D721Med (cell line): ENCODE data around the gene LGALS9B.
"Not testable (repeated sequence)": the region's sequence is repeated elsewhere in the genome, so short reads cannot be mapped to it uniquely, and the experiment has no call there.

ENCODE experiments used
- DNase-seq: peaks from one replicate; pipeline ENCODE4 v3.0.0; 2011; ENCODE audit warnings: low spot score; ENCODE audit not compliant: insufficient read length
- FAIRE-seq: peaks from 2 replicates; lab custom pipeline; 2011; peaks lifted over from hg19 to GRCh38; lab: Jason Lieb, UNC

The LGALS9B gene

DNA sequence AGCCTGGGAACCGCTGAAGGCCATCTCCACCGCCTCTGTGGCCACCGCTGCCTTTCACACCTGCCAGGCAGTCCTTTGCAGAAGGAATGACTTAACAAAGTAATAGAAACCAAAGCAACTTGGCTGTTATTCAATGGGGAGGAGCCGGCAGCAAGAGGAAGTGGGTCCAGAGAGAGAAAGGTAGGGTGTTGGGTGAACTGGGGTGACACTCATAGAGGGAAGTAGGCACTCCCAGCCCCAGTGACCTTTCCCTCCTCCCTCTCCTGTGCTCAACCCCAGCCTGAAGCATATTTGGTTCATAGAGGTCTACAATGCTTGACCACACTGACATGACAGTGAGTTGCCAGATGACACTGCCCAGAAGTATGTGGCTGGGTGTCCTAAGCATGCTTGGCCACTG lies at the start of gene LGALS9B:
Gene LGALS9B (minus strand): TSS at position 93 of the 400 bp plus-strand sequence. CDS start 69 bp downstream, at position 24.
- DNase-seq, result not testable (repeated sequence)

DNA sequence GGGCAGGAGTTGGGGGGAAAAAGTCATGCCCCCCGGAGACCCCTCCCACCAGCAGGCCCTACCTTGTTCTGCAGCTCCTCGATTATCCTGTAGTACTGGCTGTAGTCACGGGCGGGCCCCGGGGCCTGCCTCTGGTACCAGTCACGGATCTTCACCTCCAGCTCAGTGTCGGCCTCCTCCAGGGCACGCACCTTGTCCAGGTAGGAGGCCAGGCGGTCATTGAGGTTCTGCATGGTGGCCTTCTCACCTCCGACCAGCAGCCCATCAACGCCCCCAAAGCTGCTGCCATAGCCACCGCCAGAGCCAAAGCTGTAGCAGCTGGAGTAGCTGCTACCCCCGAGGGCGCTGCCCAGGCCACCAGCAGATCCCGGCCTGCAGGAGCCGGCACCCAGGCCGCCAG lies 49.6 kb upstream of the LGALS9B start:
- not testable (repeated sequence) for DNase-seq, FAIRE-seq

More for the DNA sequence above, at the start of gene LGALS9B:
- not testable (repeated sequence) for FAIRE-seq

DNA sequence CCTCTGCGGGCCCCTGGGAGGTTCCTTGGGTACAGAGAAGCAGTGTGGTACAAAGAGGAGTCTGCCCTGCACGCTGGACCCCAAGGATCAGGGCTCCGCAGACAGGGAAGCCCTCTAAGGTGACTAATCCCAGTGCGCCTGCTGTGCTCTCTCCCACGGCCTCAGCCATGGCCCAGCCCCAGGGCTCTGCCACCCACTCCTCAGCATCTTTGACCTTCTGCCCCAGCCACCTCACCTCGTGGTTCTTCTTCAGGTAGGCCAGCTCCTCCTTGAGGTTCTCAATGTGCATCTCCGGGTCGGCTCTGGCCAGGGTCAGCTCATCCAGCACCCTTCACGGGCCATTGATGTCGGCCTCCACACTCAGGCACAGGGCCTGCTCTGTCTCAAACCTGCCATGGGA lies 47.8 kb upstream of the LGALS9B start:
- DNase-seq, FAIRE-seq: not testable (repeated sequence)

DNA sequence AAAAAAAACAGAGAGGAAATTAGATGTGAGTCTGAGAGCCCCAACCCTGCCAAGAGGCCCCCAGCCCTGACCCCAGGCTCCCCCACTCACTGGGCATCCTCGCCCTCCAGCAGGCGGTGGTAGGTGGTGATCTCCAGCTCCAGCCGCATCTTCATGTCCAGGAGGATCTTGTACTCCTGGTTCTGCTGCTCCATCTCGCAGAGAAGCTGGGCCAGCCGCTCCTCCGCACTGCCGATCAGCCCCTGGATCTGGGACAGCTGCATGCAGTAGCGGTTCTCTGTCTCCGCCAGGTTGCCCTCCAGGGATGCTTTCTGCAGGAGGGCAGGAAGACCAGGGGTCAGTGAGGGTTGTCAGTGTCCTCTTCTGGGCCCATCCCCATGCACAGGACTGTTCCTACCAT lies 46.2 kb upstream of the LGALS9B start:
- DNase-seq, FAIRE-seq: not testable (repeated sequence)

DNA sequence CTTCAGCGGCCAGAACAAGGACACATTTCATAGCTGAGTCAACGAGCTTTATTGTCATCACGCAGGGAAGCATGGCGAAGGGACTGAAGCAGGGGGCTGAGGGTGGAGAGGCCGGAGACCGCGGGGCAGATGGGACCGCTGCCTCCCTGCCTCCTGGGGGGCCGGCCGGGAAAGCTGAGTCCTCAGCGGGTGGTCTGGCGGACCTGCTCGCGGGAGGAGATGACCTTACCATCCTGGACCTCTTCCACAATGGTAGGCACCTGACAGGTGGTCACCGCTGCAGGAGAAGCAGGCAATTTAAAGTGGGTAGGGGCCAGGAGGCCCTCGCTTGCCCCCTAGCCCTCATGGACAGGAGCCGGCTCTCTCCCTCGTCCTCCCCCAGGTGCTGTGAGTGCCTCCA lies 45.0 kb upstream of the LGALS9B start:
- FAIRE-seq, DNase-seq: not testable (repeated sequence)

DNA sequence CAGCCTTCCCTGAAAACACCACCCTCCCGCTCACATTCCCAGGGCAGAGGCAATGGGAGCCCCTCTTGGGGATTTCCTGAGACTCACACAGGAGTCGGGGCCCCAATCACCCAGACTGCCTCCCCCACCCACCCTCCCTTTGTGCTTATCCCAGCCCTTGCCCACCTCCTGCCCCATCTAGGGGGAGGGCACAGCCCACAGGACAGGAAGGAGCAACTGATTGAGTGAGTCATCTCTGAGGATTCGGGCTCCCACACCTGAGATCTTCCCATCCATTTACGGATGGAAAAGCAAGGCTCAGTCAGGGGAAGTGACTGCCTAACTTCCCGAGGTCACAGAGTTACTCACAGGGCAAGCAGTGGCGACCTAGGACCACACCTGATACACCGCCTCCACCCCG lies 44.4 kb upstream of the LGALS9B start:
- not testable (repeated sequence) for FAIRE-seq

DNA sequence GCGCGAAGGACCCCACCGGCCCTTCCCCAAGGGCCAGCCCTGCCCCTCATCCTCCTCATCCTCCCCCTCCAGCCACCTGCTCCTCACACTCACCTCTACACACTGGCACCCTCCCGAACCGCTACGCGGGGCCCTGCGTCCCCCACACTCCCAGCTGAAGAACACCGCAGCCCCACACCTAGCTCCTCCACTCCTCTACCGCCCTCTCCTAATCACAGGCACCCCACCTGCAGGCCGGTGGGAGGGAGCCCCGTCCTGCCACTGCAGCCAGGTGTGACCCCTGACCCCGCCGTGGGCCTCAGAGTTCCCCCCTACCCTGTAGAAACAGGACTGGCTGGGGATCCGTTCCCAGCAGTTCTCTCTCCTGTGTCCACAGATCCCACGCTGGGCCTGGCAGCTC lies 38.0 kb upstream of the LGALS9B start:
- not testable (repeated sequence) for FAIRE-seq, DNase-seq

More for the DNA sequence above, 44.4 kb upstream of the LGALS9B start:
- DNase-seq, result not testable (repeated sequence)

DNA sequence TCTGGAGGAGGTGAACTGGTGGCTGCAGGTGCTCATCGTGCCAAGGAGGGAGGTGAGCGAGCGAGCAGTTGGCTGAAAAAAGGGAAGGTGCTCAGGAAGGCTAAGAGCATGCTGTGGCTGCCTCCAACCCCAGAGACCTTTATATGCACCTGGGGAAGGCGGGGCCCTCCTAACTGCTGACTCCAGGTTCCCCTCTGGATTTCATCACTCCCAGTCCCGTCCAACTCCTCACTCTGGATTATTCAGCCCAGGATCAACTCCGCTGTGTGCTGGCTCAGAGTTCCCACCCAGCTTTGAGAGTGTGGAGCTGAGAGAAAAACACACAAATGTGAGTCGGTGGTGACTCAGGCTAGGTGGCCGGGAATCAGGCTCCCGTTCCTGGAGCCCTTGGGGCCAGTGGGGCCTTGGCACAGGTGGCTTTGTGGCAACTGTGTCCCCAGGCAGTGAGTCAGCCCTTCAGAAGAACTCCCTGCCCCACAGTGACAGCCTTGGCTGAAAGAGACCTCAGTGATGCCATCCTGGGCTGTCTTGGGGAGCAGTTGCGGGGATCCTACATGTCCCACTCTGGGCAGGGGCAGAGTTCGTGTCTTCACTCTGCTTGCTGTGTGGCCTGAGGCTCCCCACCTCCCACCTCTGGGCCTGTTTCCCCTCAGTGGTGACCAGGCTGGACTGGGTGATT lies 37.2 kb upstream of the LGALS9B start:
- not testable (repeated sequence) for DNase-seq, FAIRE-seq

DNA sequence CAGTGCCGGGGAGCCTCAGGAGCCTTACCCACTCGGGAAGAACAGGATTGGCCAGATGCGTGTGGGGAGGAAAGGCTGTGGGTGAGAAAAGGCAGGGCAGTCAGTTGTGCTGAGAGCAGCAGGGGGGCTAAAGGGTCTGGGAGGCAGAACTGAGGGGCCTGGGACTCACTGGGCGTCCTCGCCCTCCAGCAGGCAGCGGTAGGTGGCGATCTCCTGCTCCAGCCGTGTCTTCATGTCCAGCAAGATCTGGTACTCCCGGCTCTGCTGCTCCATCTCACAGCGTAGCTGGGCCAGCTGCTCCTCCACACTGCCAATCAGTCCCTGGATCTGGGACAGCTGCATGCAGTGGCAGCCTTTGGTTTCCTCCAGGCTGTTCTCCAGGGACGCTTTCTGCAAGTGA lies 34.6 kb upstream of the LGALS9B start:
- DNase-seq, FAIRE-seq: not testable (repeated sequence)

DNA sequence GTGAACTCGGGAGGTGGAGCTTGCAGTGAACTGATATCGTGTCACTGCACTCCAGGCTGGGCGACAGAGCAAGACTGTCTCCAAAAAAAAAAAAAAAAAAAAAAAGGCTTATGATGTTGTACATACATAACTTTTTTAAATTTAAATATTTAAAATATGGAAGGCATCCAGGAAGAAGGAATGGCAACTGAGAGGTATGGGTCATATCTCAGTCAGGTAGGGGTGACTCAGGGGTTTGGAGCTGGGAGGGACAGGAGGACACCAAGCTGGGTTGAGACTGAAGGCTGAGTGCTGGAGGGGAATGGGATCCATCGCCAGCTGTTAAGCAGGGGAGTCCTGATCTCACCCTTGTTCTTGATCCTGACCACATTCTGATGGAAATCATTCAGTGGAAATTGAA lies 33.0 kb upstream of the LGALS9B start:
- not testable (repeated sequence) for FAIRE-seq, DNase-seq

DNA sequence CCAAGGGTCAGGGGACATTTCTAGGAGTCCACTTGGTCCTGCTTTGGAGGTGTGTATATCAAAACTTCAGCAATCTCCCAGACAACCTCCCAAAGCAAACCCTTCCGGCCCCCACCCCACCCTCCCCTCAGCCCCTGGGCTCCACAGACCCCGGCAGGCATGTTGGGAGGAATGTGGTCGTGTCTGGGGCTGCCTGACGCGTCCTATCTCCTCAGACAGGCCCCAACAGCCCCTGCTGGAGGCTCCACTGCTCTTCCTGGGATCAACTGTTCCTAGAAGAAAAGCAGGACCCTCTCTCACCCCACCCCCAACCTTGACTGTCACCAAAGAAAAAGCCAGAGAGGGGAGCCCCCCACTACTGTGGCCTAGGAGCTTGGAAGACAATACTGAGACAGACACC lies 28.1 kb upstream of the LGALS9B start:
- not testable (repeated sequence) for DNase-seq, FAIRE-seq

DNA sequence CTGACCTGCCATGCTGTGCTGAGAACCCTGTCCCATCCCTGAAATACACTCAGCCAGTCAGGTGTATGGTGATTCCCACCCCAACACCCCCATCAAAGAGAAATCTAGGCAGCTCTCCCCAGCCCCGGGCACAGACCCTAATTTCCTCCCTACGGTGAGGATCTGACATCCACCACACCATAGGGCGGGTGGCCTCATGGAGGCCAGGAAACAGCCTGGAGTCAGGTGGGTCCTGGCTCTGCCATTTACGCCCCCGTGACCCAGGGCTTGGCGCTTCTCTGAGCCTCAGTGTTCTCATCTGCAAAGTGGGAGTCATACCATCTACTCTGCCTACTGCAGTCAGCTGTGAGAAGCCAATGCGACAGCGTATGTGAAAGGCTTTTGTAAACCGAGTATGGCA lies 27.4 kb upstream of the LGALS9B start:
- FAIRE-seq, DNase-seq: not testable (repeated sequence)

DNA sequence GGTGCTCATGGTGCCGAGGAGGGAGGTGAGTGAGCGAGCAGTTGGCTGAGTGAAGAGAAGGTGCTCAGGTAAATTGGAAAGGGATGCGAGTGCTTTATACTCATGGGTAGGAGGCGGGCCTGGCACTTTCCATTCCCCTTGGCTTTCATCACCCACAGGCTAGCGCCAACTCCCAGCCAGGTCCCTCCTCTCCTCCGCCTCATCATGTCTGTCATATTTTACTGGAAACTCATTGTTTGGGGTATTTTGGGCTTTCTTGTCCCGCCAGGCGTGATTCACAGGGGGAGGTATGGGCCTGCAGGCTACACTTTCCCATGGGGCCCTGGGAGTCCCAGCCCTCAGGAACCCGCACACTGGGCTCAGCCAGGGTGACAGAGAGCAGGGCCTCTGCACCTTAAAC lies 26.8 kb upstream of the LGALS9B start:
- FAIRE-seq, DNase-seq: not testable (repeated sequence)

DNA sequence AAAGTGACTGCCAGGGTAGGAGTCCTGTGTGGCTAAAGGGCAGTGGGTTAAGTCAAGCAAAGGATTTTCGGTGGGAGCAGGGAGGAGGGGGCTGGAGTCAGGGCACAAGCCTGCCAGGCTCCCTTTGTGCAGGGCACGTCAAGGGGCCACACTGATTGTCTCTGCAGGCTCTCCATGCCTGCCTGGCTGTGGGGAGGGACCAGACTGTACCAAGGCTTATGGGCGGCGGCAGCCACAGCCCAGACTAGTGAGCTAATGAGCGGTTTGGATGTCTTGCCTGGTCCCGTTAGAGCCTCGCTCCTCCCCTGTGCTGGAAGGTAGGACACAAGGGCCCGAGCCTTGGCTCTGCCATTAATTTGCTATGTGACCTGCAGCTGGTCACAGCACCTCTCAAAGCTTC lies 25.6 kb upstream of the LGALS9B start:
- DNase-seq, FAIRE-seq: not testable (repeated sequence)

DNA sequence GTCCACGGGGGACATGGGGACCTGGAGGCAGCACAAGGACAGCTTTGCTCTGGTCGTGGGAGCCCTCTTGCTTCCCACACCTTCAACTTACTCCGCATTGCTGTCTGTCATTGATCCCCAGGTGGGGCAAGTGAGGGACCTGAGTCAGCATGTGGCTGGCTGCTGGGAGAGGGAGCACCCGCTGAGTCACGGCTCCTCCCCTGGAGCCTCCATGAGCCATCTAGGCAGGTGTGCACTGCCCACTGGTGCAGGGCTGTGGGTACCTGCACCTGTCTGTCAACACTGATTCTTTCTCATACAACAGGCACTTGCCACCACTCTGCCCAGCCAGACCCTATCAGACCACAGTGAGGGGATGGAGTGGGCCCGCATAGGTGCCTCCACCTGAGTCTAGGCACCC lies 24.8 kb upstream of the LGALS9B start:
- DNase-seq, FAIRE-seq: not testable (repeated sequence)

DNA sequence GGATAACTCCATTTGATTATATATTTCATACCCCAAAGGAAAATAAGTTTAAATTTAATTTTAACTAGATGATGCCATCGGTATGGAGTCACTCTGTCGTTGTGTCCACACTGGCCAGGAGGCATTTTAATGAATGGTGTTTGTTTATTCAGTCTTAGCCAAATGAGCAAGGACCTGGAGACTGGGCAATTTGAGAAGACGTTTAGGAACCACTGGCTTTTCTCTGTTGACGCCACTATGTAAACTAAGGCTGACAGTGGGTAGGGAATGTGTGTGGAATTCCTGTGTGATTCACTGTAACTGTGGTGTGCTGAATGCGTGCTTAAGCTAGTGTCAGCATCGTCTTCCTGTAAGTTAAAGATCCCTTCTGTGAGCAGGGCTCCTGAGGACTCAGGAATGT lies 17.6 kb upstream of the LGALS9B start:
- not testable (repeated sequence) for DNase-seq, FAIRE-seq

DNA sequence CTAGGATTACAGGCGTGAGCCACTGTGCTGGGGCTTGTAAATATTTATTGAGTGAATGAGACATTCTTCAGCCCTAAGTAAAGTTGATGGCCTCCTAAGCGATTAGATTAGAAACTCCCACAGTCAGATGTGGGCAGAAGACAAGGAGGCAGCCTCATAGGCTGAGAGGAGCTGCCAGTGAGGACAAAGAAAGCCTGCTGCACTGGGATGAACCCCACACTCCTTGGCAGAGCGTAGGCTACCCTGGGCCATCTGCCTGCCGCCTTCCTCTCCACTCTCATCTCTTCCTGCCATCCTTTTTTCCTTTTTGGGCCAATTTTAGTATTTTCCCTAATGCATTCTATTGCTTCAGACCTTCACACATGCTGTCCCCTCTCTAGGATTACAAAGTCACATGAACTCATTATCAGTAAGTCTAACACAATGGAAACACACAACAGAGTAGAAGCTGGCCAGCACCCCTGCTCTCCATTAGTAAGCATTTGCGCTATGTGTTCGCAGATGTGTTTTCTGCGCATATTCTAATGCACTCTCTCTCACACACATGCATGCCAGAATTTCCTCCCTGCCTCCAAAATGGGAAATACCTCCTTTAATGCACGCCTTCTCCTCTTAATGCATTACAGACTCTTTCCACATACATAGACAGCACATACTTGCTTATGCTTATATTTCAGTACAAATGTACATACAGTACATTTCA lies 12.7 kb upstream of the LGALS9B start:
- not testable (repeated sequence) for DNase-seq

DNA sequence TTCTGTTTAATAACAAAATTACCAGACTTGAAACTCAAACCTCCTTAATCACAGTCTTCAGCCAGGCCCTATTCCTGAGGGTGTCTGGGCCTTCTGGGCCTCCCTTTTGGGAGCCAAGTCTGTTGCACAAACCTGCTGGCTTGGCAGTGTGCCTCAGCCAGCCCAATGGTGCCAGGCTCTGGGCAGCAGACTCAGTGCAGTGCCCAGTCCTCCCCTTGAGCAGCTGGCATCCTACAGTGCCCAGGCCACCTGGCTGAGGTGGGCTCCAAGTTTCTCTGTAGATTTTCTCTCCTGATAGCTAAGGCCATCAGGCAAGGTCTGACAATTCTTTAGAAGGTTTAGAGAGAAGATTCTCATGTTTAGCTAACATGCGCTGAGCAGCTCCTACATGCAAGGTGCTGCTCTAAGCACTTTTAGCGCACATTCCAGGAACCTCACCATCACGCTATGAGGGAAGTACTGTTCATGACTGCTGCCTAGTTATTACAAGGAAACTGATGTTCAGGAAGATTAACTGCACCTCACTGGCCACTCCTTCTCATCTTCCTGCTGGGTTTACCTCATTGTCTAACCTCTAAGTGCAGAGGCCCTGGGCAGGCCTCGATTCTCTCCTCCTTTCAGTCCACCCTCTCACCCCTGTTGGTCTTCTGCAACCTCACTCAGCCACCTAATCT lies 10.2 kb upstream of the LGALS9B start:
- DNase-seq, FAIRE-seq: not testable (repeated sequence)

More for the DNA sequence above, 12.7 kb upstream of the LGALS9B start:
- FAIRE-seq, result not testable (repeated sequence)

DNA sequence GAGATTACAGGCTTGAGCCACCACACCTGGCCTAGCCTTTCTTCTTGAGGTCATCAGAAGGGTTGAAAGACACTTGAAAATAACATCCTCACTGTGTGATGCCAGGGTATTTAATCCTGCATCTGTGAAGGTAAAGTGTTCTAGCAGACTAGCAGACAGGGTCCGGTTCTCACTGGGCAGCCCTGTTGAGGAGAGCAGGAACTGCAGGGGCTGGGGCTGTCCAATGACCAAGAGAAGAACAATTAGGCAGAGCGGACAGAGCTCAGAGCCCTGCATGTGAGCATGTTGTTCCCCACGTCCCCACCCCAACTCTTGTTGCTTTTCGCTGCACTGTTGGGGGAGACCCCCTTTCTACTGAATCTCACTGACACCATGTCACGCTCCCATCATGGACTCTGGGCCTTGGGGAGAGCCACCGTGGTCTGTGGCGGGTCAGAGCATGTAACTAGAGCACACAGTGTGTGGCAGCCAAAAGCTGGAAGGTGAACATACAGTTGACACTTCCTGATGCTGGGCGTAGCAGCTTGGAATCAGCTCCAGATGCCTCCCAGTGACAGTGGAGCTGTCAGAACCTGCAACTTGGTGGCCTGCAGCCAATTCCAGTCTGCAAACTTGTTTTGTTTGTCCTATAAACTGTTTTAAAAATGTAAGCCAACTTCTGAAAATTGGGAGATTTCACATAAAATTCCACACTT lies 7.9 kb upstream of the LGALS9B start:
- not testable (repeated sequence) for DNase-seq, FAIRE-seq

DNA sequence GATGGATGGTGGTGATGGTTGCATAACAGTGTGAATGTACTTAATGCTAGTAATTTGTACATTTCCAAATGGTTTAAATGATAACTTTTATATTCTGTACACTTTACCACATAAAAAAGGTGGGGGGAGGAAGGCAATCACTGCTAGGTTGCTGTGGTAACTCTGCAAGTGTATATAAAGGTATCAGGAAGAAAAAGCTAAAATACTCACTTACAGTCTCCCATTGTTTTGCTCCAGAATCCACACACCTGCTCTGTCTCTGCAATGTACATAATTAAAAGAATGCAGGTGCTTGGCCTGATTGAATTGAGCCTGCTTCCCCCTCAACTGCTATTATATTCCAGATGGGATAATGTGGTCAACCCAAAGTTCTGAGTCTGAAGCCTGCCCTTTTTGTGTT lies 6.7 kb upstream of the LGALS9B start:
- FAIRE-seq, DNase-seq: not testable (repeated sequence)
